IPS-20b (cell line): Measurements from ENCODE around the gene IGF2R.
"Not testable (repeated sequence)": the region's sequence is repeated elsewhere in the genome, so short reads cannot be mapped to it uniquely, and the experiment has no call there.

ENCODE experiments used
- H3K27ac ChIP-seq: one replicate; pipeline ENCODE4 v1.5.1; 2013; ENCODE audit warnings: low read length
- H3K27me3 ChIP-seq: 2 replicates; pipeline ENCODE4 v1.6.1; 2013; ENCODE audit warnings: mild to moderate bottlenecking, low read length, inconsistent platforms; ENCODE audit not compliant: insufficient read depth
- H3K36me3 ChIP-seq: 2 replicates; pipeline ENCODE4 v1.6.1; 2013; ENCODE audit warnings: low read depth, mild to moderate bottlenecking, inconsistent platforms, low read length, moderate library complexity; ENCODE audit not compliant: insufficient read depth
- H3K4me1 ChIP-seq: 2 replicates; pipeline ENCODE4 v1.6.1; 2013; ENCODE audit warnings: mild to moderate bottlenecking, control low read depth, inconsistent platforms, low read length, moderate library complexity; ENCODE audit not compliant: insufficient read depth
- H3K4me3 ChIP-seq: 2 replicates; pipeline ENCODE4 v1.5.1; 2013; ENCODE audit warnings: mild to moderate bottlenecking, low read length, inconsistent platforms
- H3K9ac ChIP-seq: 2 replicates; pipeline ENCODE4 v1.6.1; 2013; ENCODE audit warnings: low read depth, mild to moderate bottlenecking, inconsistent platforms, low read length, moderate library complexity
- H3K9me3 ChIP-seq: 2 replicates; pipeline ENCODE4 v1.6.1; 2013; ENCODE audit warnings: mild to moderate bottlenecking, low read depth, low read length, inconsistent platforms; ENCODE audit not compliant: insufficient read depth

IGF2R gene

GRCh38 chr6:159955945-159956361 is 12.9 kb upstream of the IGF2R start:
- Histone ChIP-seq H3K27ac (no peak overlapping the region), H3K9me3 (no peaks in the 10 kb centered on the region), H3K4me1 (no peaks in the 10 kb centered on the region), H3K4me3 (no peak overlapping the region), H3K36me3 (no peaks in the 10 kb centered on the region), H3K9ac (no peak overlapping the region), H3K27me3 (no peaks in the 10 kb centered on the region)

DNA sequence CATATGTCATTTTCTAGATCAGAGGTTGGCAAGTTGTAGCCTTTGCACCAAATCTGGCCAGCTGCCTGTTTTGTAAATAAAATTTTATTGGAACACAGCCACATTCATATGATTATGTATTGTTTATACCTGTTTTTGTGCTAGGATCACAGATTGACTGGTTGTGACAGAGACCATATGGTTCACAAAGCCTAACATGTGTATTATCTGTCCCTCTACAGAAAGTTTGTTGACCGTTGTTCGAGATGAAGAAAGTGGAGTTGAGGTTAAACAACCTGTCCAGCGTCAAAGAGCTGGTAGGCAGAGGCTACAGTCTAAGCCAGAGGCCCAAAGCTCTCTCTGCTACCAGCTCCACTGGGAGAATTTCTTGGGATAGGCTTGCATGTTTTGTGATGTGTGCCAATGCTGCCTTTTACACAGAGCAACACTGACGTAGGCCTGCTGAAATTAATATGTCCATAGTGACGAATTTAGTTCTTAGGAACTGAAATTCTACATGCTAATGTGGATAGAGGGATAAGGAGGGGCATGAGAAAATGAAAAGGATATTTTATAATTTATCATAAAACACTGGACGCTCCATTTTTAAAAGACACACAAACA is 11.7 kb upstream of the IGF2R start:
- Histone ChIP-seq H3K9me3 (no peaks in the 10 kb centered on the region), H3K27me3 (peaks cover 7% of the 10 kb centered on the region; the same call in 1 of the 2 replicates), H3K9ac (no peak overlapping the region)

DNA sequence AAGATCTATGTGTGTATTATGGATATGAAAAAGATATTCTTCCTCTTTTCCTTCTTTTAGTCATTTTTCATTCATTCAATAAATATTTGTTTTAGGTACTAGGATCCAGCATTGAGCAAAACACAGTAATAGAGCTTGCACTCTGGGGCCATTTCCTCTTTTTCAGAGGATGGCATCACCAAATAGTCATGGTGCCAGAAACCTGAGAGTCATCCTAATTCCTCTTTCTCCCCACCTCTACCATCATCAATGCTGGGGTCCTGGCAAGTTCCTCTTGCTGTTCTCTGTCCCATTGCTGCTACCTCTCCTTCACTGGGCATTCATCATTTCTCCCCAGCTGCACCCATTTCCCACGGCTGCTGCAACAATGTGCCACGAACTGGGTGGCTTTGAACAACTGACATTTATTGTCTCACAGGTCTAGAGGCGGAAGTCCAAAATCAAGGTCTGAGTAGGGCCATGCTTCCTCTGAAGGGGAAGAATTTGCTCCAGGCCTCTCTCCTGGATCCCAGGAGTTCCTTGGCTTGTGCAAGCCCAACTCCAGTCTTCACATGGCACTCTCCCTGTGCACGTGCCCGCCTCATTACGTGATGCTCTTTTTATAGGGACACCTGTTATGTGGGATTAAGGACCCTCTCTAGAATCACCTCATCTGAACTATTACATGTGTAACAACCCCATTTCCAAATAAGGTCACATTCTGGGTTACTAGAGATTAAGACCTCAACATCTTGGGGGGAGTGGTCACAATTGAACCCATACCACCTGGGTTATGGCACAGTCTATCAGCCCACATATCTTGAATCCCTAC is 9.5 kb upstream of the IGF2R start:
- Histone ChIP-seq H3K9me3 (no peaks in the 10 kb centered on the region), H3K4me1 (no peaks in the 10 kb centered on the region), H3K9ac (no peak overlapping the region), H3K27ac (no peak overlapping the region), H3K4me3 (no peak overlapping the region), H3K27me3 (peaks cover 29% of the 10 kb centered on the region), H3K36me3 (no peaks in the 10 kb centered on the region)

More for the DNA sequence above, 11.7 kb upstream of the IGF2R start:
- Histone ChIP-seq H3K36me3 (no peaks in the 10 kb centered on the region), H3K27ac (no peak overlapping the region), H3K4me1 (no peaks in the 10 kb centered on the region), H3K4me3 (no peak overlapping the region)

- Histone ChIP-seq H3K9ac (no peak overlapping the region), H3K27me3 (peaks cover 35% of the 10 kb centered on the region), H3K4me3 (no peak overlapping the region), H3K4me1 (no peaks in the 10 kb centered on the region), H3K36me3 (no peaks in the 10 kb centered on the region), H3K27ac (no peak overlapping the region), H3K9me3 (no peaks in the 10 kb centered on the region)
These were observed 8.9 kb upstream of the IGF2R start for GRCh38 chr6:159959976-159960384.

DNA sequence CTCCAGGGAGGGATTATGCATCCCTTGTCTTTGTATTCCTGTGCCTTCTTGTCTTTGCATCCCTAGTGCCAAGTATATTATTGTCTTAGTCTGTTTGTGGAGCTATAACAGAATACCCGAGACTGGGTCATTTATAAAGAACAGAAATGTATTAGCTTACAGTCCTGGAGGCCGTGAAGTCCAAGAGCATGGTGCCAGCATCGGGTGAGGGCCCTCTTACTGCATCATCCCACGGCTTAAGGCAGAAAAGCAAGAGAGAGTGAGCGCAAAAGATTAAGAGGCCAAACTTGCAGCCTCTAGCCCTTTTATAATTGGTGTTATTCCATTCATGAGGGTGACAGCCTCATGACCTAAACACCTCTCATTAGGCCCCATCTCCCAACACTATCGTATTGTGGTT is 8.4 kb upstream of the IGF2R start:
- Histone ChIP-seq H3K4me1 (no peaks in the 10 kb centered on the region), H3K27ac (no peak overlapping the region), H3K27me3 (peaks cover 40% of the 10 kb centered on the region), H3K9ac (no peak overlapping the region), H3K9me3 (no peaks in the 10 kb centered on the region), H3K36me3 (no peaks in the 10 kb centered on the region), H3K4me3 (no peak overlapping the region)

DNA sequence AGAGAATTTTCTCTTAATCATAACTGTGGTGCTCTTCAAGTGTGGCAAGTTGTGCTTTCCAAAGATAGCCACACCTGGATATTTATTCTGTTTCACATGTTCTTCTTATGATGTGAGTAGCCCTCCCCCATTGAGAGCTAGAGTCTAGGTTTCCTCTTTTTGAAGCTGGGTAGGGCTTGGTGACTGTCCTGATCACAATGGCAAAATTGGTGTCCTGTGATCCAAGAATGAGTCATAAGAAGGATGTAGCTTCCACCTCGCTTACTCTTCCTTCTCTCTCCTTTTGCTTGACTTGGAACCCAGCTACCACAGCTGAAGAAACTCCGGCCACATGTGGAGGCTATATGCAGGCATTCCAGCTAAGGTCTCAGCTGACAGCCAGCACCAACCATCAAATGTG is 7.4 kb upstream of the IGF2R start:
- Histone ChIP-seq H3K9ac (no peak overlapping the region), H3K4me1 (no peaks in the 10 kb centered on the region), H3K36me3 (no peaks in the 10 kb centered on the region), H3K27me3 (peaks cover 48% of the 10 kb centered on the region), H3K9me3 (no peaks in the 10 kb centered on the region), H3K4me3 (no peak overlapping the region), H3K27ac (no peak overlapping the region)

GRCh38 chr6:159963111-159963510 is 5.8 kb upstream of the IGF2R start:
- no peak overlapping the region for H3K27ac ChIP-seq
- H3K36me3 ChIP-seq: no peaks in the 10 kb centered on the region
- no peak overlapping the region for H3K9ac ChIP-seq
- no peak overlapping the region for H3K4me3 ChIP-seq
- H3K9me3 ChIP-seq: no peaks in the 10 kb centered on the region
- peaks cover 58% of the 10 kb centered on the region for H3K27me3 ChIP-seq
- H3K4me1 ChIP-seq: no peaks in the 10 kb centered on the region

- no peaks in the 10 kb centered on the region for H3K36me3 ChIP-seq
- no peaks in the 10 kb centered on the region for H3K4me1 ChIP-seq
- H3K27me3 ChIP-seq: peaks cover 59% of the 10 kb centered on the region
- no peaks in the 10 kb centered on the region for H3K9me3 ChIP-seq
- H3K27ac ChIP-seq: no peak overlapping the region
- H3K9ac ChIP-seq: no peak overlapping the region
- H3K4me3 ChIP-seq: no peak overlapping the region
These were observed 4.8 kb upstream of the IGF2R start for GRCh38 chr6:159964046-159964445.

GRCh38 chr6:159966339-159966738 is 2.5 kb upstream of the IGF2R start:
- no peak overlapping the region for H3K27ac ChIP-seq
- no peak overlapping the region for H3K4me3 ChIP-seq
- no peak overlapping the region for H3K9ac ChIP-seq
- H3K36me3 ChIP-seq: no peaks in the 10 kb centered on the region
- no peaks in the 10 kb centered on the region for H3K9me3 ChIP-seq
- peaks cover 59% of the 10 kb centered on the region for H3K27me3 ChIP-seq
- peaks cover 9% of the 10 kb centered on the region for H3K4me1 ChIP-seq

GRCh38 chr6:159966981-159967380 is 1.9 kb upstream of the IGF2R start:
- Histone ChIP-seq H3K4me3 (no peak overlapping the region), H3K9ac (no peak overlapping the region), H3K27me3 (peaks cover 54% of the 10 kb centered on the region), H3K9me3 (no peaks in the 10 kb centered on the region), H3K36me3 (no peaks in the 10 kb centered on the region), H3K4me1 (peaks cover 12% of the 10 kb centered on the region), H3K27ac (no peak overlapping the region)

DNA sequence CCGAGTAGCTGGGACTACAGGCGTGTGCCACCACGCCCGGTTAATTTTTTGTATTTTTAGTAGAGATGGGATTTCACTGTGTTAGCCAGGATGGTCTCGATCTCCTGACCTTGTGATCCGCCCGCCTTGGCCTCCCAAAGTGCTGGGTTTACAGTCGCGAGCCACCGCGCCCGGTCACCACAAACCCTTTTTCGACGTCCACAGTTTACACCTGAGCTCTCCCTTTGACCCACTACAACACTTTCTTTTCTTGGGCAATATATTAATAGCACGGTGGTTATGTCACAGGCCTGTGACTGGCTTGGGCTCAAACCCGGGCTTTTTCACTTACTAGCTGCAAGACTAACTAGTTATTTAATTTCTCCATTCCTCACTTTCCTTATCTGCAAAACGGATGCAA is 1.3 kb upstream of the IGF2R start:
- not testable (repeated sequence) for H3K27ac ChIP-seq, H3K9me3 ChIP-seq, H3K9ac ChIP-seq, H3K36me3 ChIP-seq, H3K4me3 ChIP-seq
- Histone ChIP-seq H3K27me3 (peaks cover 47% of the 10 kb centered on the region), H3K4me1 (peaks cover 18% of the 10 kb centered on the region)
